Gastrocnemius medialis (tissue), 4 donors: ENCODE measurements around the gene CLEC4E.

Source experiments
- CTCF ChIP-seq, 5 experiments: fragments of 450-650 bp in 3 of 5; fragments of 200-600 bp in 2 of 5; sonication (generic) in 2 of 5; IDR thresholded peaks in 4 of 5; conservative IDR thresholded peaks in 1 of 5; 1 replicate in 4 of 5; 2 replicates in 1 of 5; pipeline ENCODE4 v1.5.1; 2016 to 2019; ENCODE audit warnings: antibody characterized with exemption in 5 of 5, mild to moderate bottlenecking in 3 of 5, moderate library complexity in 3 of 5
- POLR2A ChIP-seq, 2 donors: fragments of 450-650 bp; IDR thresholded peaks; one replicate each; pipeline ENCODE4 v1.6.1; 2017; ENCODE audit warnings: antibody characterized with exemption in 2 of 2, mild to moderate bottlenecking in 2 of 2, moderate library complexity in 2 of 2

- TF ChIP-seq CTCF (IDR thresholded peaks at IDR 0.05 in 4 of 5, conservative IDR thresholded peaks at IDR 0.05 in 1 of 5) (no peak), POLR2A (IDR thresholded peaks at IDR 0.05) (no peak)
Measured at GRCh38 chr12:8553088-8553627, 12.5 kb upstream of the CLEC4E start.
